ENCODE results near the gene RAD51B. TPM values are rescaled to one million over a fixed set of nuclear protein-coding genes. Genes with fewer than 3 reads are reported as not detected.

The RAD51B gene
- total RNA-seq, 4 donors from 2014 or later: 5.0 to 31.8 (median 20.6) TPM

DNA sequence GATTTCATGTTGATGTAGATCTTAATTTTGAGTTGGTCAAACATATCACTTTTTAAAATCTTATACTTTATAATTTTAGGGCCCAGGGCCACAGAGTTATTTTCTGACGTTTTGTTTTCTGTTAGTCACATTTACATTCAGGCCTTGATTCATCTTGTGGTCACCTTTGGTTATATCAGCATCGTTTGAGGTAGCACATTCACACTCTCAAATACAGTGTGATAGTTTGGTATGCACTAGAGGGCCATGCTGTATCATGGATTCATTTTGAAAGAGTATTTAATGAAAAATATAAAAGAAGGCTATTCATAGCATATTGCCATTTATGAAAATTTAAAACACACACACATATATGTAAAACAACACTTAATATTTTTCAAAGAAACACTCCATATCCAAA, 274.6 kb downstream of the RAD51B start:
- 72 to 83% methylated on average over 2 of the region's 2 CpGs for WGBS, 2 donors (ENCODE audit: low coverage in 1 of 2)
- Histone ChIP-seq H3K4me3 (no peak overlapping the region), H3K9me3 (no peaks in the 10 kb centered on the region), H3K36me3 (no peaks in the 10 kb centered on the region), H3K4me1 (peaks cover 0 to 8% (median 2%) of the 10 kb centered on the region in 4 donors), H3K27me3 (no peaks in the 10 kb centered on the region), H3K27ac (peak overlapping the region in 2 of 4 donors; percentile 4 to 59)
- no peak for DNase-seq
- TF ChIP-seq EP300 (IDR thresholded peaks at IDR 0.05; ENCODE audit: low read depth): no peak
- no peak for TF ChIP-seq POLR2A (IDR thresholded peaks at IDR 0.05)
- TF ChIP-seq, protein P1, sequence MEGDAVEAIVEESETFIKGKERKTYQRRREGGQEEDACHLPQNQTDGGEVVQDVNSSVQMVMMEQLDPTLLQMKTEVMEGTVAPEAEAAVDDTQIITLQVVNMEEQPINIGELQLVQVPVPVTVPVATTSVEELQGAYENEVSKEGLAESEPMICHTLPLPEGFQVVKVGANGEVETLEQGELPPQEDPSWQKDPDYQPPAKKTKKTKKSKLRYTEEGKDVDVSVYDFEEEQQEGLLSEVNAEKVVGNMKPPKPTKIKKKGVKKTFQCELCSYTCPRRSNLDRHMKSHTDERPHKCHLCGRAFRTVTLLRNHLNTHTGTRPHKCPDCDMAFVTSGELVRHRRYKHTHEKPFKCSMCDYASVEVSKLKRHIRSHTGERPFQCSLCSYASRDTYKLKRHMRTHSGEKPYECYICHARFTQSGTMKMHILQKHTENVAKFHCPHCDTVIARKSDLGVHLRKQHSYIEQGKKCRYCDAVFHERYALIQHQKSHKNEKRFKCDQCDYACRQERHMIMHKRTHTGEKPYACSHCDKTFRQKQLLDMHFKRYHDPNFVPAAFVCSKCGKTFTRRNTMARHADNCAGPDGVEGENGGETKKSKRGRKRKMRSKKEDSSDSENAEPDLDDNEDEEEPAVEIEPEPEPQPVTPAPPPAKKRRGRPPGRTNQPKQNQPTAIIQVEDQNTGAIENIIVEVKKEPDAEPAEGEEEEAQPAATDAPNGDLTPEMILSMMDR (IDR thresholded peaks at IDR 0.05): no peak
- no peak for TF ChIP-seq POLR2AphosphoS5 (IDR thresholded peaks at IDR 0.05)
- in situ Hi-C loops (cut with MboI; ENCODE audit: low pct_ligation_motif_present in 1 of 4, low pct_unique_long_range_greater_than_20kb in 1 of 4, low sequenced_read_pairs in 3 of 4): no loop called here
- intact Hi-C loops (cut with DNase I; ENCODE audit: low total_unique reads): no loop called here

DNA sequence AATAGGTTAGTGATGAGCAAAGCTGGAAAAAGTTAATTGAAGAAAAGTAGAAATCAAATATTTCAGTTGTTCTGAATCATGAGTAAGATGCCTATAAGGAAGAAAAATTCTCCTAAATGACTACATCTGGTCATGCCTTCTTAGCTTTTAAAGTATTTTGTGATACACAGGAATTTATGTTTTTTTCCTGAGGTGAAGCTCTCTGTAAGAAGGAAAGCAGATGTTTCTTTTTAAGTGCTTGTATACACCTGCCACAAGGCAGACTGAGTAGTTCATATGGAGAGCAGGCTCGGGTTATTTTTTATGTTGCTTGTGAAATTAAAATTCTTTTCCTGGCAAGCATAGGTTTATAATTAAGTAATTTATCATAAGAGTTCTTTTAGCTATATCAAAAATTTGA, 275.2 kb downstream of the RAD51B start:
- TF ChIP-seq POLR2A (IDR thresholded peaks at IDR 0.05) (no peak), EP300 (IDR thresholded peaks at IDR 0.05; ENCODE audit: low read depth) (no peak), POLR2AphosphoS5 (IDR thresholded peaks at IDR 0.05) (no peak)
- TF ChIP-seq, protein P1 (IDR thresholded peaks at IDR 0.05): no peak
- H3K4me1 ChIP-seq: peaks cover 0 to 6% (median 0%) of the 10 kb centered on the region in 4 donors
- H3K36me3 ChIP-seq: no peaks in the 10 kb centered on the region
- DNase-seq: no peak
- no peak overlapping the region for H3K4me3 ChIP-seq
- peak overlapping the region in 2 of 4 donors; percentile 4 to 59 for H3K27ac ChIP-seq
- H3K27me3 ChIP-seq: no peaks in the 10 kb centered on the region
- H3K9me3 ChIP-seq: no peaks in the 10 kb centered on the region
- 67 to 68% methylated on average over 1 of the region's 1 CpG for WGBS, 2 donors (ENCODE audit: low coverage in 1 of 2)
- intact Hi-C loops (cut with DNase I; ENCODE audit: low total_unique reads): no loop called here
- in situ Hi-C loops (cut with MboI; ENCODE audit: low pct_ligation_motif_present in 1 of 4, low pct_unique_long_range_greater_than_20kb in 1 of 4, low sequenced_read_pairs in 3 of 4): no loop called here

DNA sequence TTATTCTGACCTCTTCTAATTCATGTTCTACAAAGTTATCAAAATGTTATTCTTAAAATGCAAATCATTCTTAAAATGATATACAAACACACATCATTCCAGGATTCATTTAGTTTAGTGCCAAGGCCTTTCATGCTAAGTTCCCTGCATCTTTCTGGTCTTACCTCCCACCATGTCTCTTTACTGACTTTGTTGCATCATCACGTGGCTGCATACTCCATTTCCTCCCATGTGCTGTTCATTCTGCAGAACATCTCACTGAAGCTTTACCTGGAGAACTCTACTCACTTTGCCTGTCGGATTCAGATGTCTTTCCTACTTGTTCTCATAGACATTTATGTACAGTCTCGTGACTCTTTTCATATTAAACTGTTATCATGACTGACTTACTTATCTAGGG, 278.1 kb downstream of the RAD51B start:
- in situ Hi-C loops (cut with MboI; ENCODE audit: low pct_ligation_motif_present in 1 of 4, low pct_unique_long_range_greater_than_20kb in 1 of 4, low sequenced_read_pairs in 3 of 4) (no loop called here), intact Hi-C loops (cut with DNase I; ENCODE audit: low total_unique reads) (no loop called here)
- peak overlapping the region in 3 of 4 donors; percentile 52 to 83 (median 59) for H3K27ac ChIP-seq
- WGBS, 2 donors (ENCODE audit: low coverage in 1 of 2): 90 to 97% methylated on average over 3 of the region's 3 CpGs
- TF ChIP-seq, protein P1 (IDR thresholded peaks at IDR 0.05): no peak
- TF ChIP-seq POLR2A (IDR thresholded peaks at IDR 0.05) (no peak), EP300 (IDR thresholded peaks at IDR 0.05; ENCODE audit: low read depth) (no peak), POLR2AphosphoS5 (IDR thresholded peaks at IDR 0.05) (no peak)
- H3K4me3 ChIP-seq: no peak overlapping the region
- peaks cover 0 to 7% (median 0%) of the 10 kb centered on the region in 4 donors for H3K36me3 ChIP-seq
- H3K9me3 ChIP-seq: peaks cover 15 to 18% of the 10 kb centered on the region in 2 donors
- H3K4me1 ChIP-seq: peaks cover 0 to 3% (median 0%) of the 10 kb centered on the region in 4 donors
- no peaks in the 10 kb centered on the region for H3K27me3 ChIP-seq
- DNase-seq: no peak

DNA sequence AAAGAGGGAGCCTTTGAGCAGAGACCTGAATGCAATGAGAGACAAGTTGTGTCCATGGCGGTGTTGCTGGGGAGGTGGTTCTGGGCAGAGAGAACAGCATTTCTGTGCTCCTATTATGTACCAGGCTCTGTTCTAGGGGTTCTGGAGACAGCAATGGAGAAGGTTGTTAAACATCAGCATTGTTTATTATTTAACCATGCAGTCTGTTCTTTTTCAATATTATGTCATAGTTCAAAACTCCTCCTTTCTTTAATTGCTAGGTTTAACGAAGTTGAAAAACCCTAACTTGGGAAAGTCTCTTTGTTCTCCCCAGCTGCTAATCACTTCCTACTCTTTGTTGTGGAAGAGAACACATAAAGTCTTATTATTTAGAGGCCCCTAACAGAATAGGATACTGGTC, 279.3 kb downstream of the RAD51B start:
- intact Hi-C loops (cut with DNase I; ENCODE audit: low total_unique reads) (no loop called here), in situ Hi-C loops (cut with MboI; ENCODE audit: low pct_ligation_motif_present in 1 of 4, low pct_unique_long_range_greater_than_20kb in 1 of 4, low sequenced_read_pairs in 3 of 4) (no loop called here)
- no peak for DNase-seq
- TF ChIP-seq EP300 (IDR thresholded peaks at IDR 0.05; ENCODE audit: low read depth): no peak
- no peak for TF ChIP-seq POLR2A (IDR thresholded peaks at IDR 0.05)
- peak in 1 of 3 donors; percentile 27 for TF ChIP-seq POLR2AphosphoS5 (IDR thresholded peaks at IDR 0.05)
- TF ChIP-seq, protein P1 (IDR thresholded peaks at IDR 0.05): no peak
- no peaks in the 10 kb centered on the region for H3K27me3 ChIP-seq
- H3K4me3 ChIP-seq: no peak overlapping the region
- peaks cover 0 to 7% (median 0%) of the 10 kb centered on the region in 4 donors for H3K36me3 ChIP-seq
- peaks cover 15 to 20% of the 10 kb centered on the region in 2 donors for H3K9me3 ChIP-seq
- H3K27ac ChIP-seq: peak overlapping the region; percentile 52 to 83 (median 62)
- H3K4me1 ChIP-seq: peaks cover 0 to 6% (median 0%) of the 10 kb centered on the region in 4 donors
- 61 to 72% methylated on average over 2 of the region's 2 CpGs for WGBS, 2 donors (ENCODE audit: low coverage in 1 of 2)
